Activated CD4-positive, CD25-positive, alpha-beta regulatory T cell treated with anti-CD3 and anti-CD28 coated beads, Interleukin-2, amount 50 U/mL, for 72 hours (primary cell): Measurements from ENCODE around the gene DACT2.

ENCODE experiments used
- DNase-seq: peaks from one replicate; pipeline ENCODE4 v3.0.0; 2021

The DACT2 gene

GRCh38 chr6:168261234-168261633, 58.3 kb downstream of the DACT2 start:
- DNase-seq, result no peak

GRCh38 chr6:168260420-168260987, 59.1 kb downstream of the DACT2 start:
- no peak for DNase-seq

GRCh38 chr6:168258795-168259194, 60.8 kb downstream of the DACT2 start:
- DNase-seq, result no peak

GRCh38 chr6:168256940-168257339, 62.6 kb downstream of the DACT2 start:
- DNase-seq, result no peak
